Measurements from ENCODE around the gene ALB. TPM values are rescaled to one million over a fixed set of nuclear protein-coding genes. Genes with fewer than 3 reads are reported as not detected.

The ALB gene
- total and polyA plus RNA-seq, 11 donors = 0.21 to 3.3 (median 0.76) TPM; not detected in 6

DNA sequence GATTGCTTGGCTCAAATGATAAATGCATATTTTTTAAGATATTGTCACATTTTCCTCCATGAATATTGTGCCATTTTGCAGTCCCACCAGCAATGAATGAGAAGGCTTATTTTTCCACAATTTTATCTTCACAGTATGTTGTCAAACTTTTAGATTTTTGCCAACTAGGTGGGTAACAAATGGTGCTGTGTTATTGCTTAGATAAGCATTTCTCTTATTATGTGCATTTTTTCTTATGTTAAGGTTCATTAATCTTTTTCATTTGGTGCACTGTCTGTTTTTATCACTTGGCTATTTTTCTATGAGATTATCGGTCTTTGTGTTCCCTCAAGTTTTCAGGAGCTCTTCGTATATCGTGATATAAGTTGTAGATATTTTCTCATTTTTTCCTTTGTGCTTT, 64.1 kb downstream of the ALB start:
- Histone ChIP-seq H3K4me1 (no peaks in the 10 kb centered on the region), H3K36me3 (no peaks in the 10 kb centered on the region), H3K9me3 (peaks cover 0 to 6% (median 0%) of the 10 kb centered on the region in 12 donors), H3K4me3 (no peak overlapping the region), H3K27me3 (no peaks in the 10 kb centered on the region), H3K27ac (no peak overlapping the region)
- no peak for DNase-seq
- TF ChIP-seq POLR2A (IDR thresholded peaks at IDR 0.05) (no peak), CTCF (IDR thresholded peaks at IDR 0.05) (no peak)
- ATAC-seq = no peak
- intact Hi-C loops (cut with DNase I) = no loop called here
- WGBS, 4 donors = 90 to 94% (median 93%) methylated on average over 3 of the region's 3 CpGs

DNA sequence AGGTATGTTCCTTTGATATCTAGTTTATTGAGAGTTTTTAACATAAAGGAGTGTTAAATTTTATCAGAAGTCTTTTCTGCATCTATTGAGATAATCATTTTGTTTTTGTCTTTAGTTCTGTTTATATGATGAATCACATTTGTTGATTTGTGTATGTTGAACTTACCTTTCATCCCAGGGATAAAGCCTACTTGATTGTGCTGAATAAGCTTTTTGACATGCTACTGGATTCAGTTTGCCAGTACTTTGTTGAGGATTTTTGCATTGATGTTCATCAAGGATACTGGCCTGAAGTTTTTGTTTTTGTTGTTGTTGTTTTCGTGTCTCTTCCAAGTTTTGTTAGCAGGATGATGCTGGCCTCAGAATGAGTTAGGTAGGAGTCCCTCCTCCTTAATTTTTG, 66.6 kb downstream of the ALB start:
- WGBS, 4 donors = 68 to 85% (median 78%) methylated on average over 1 of the region's 1 CpG
- intact Hi-C loops (cut with DNase I) = no loop called here
- no peak overlapping the region for H3K4me3 ChIP-seq
- peaks cover 0 to 3% (median 0%) of the 10 kb centered on the region in 9 donors for H3K27me3 ChIP-seq
- H3K27ac ChIP-seq = no peak overlapping the region
- no peak for DNase-seq
- no peak for ATAC-seq
- peaks cover 0 to 14% (median 0%) of the 10 kb centered on the region in 12 donors for H3K9me3 ChIP-seq
- TF ChIP-seq POLR2A (IDR thresholded peaks at IDR 0.05) (no peak), CTCF (IDR thresholded peaks at IDR 0.05) (no peak)
- H3K36me3 ChIP-seq = no peaks in the 10 kb centered on the region
- no peaks in the 10 kb centered on the region for H3K4me1 ChIP-seq

Other genes starting within 250 kb of the ALB start
- gene ANKRD17, start 145.5 kb upstream of the ALB start, total RNA-seq = 10 to 100 TPM; 48.5 to 67.1 (median 58.9) TPM
- 10 to 100 TPM; 13.0 to 19.8 TPM for gene ANKRD17, start 145.5 kb upstream of the ALB start, polyA plus RNA-seq
- not detected for gene AFP, start 31.9 kb downstream of the ALB start, total RNA-seq
- gene AFP, start 31.9 kb downstream of the ALB start, polyA plus RNA-seq = not detected
- not detected for gene AFM, start 77.5 kb downstream of the ALB start, total RNA-seq
- gene AFM, start 77.5 kb downstream of the ALB start, polyA plus RNA-seq = not detected
- under 1 TPM in 1 of 9 donors, not detected in 8; 0.11 TPM for gene RASSF6, start 216.1 kb downstream of the ALB start, total RNA-seq
- gene RASSF6, start 216.1 kb downstream of the ALB start, polyA plus RNA-seq = not detected